NCI-H69 (cell line): Measurements from ENCODE around the gene KNSTRN.

Experiments
- DNase-seq: peaks from one replicate; lab custom pipeline; 2025; lab: John Stamatoyannopoulos, UW

Gene KNSTRN

GRCh38 chr15:40435023-40435709 lies 52.6 kb downstream of the KNSTRN start:
- DNase-seq = no peak

- peak; percentile 58 for DNase-seq
Measured at GRCh38 chr15:40435710-40436089, 53.2 kb downstream of the KNSTRN start.

- DNase-seq = peak; percentile 69
Measured at GRCh38 chr15:40436116-40436891, 53.8 kb downstream of the KNSTRN start.

- DNase-seq = peak; percentile 49
Measured at GRCh38 chr15:40436892-40437751, 54.6 kb downstream of the KNSTRN start.

- DNase-seq = no peak
Measured at GRCh38 chr15:40437752-40438687, 55.5 kb downstream of the KNSTRN start.

- no peak for DNase-seq
Measured at GRCh38 chr15:40438712-40439111, 56.2 kb downstream of the KNSTRN start.

GRCh38 chr15:40439461-40439959 lies 57.0 kb downstream of the KNSTRN start:
- peak; percentile 66 for DNase-seq

GRCh38 chr15:40439960-40440742 lies 57.6 kb downstream of the KNSTRN start:
- DNase-seq = peak; percentile 75

GRCh38 chr15:40440743-40441564 lies 58.4 kb downstream of the KNSTRN start, which contains the start of gene BAHD1:
Gene BAHD1, plus strand, starts transcription at chr15:40440953. Its CDS starts 17,512 bp downstream, at chr15:40458465.
- peak; percentile 99 for DNase-seq

GRCh38 chr15:40441565-40442531 lies 59.3 kb downstream of the KNSTRN start:
- DNase-seq = peak; percentile 67

GRCh38 chr15:40443255-40443654 lies 60.7 kb downstream of the KNSTRN start:
- no peak for DNase-seq

- DNase-seq = no peak
Measured at GRCh38 chr15:40443846-40444245, 61.3 kb downstream of the KNSTRN start.
